B cell (primary cell): Measurements from ENCODE around the gene WDR53. TPM values are rescaled to one million over a fixed set of nuclear protein-coding genes. Genes with fewer than 3 reads are reported as not detected.
"Not testable (repeated sequence)": the region's sequence is repeated elsewhere in the genome, so short reads cannot be mapped to it uniquely, and the experiment has no call there.

ENCODE experiments used
- ATAC-seq: fragments of 200-7000 bp; cut with Tn5 transposase; one replicate; pipeline ENCODE4 v1.10.0; 2021; ENCODE audit warnings: low read depth, mild to moderate bottlenecking, moderate number of reproducible peaks, moderate library complexity
- CTCF ChIA-PET: fragments of 350-600 bp; sonication (Branson Sonifier 250); formaldehyde crosslinking; loops from one replicate; lab custom pipeline; 2021; ENCODE audit warnings: antibody characterized with exemption, inconsistent platforms; lab: Charles Lee
- POLR2A ChIA-PET: fragments of 350-600 bp; sonication (Branson Sonifier 250); formaldehyde crosslinking; loops from one replicate; lab custom pipeline; 2021; ENCODE audit warnings: antibody characterized with exemption; lab: Charles Lee
- DNase-seq: peaks from one replicate; pipeline ENCODE4 v3.0.0; 2013
- H2AFZ ChIP-seq: 2 replicates; pipeline ENCODE4 v1.6.1; 2012; ENCODE audit warnings: mild to moderate bottlenecking, low read depth, low read length; ENCODE audit not compliant: insufficient read depth, poor library complexity, severe bottlenecking
- H3K27ac ChIP-seq, 2 donors: 1 replicate in 1 of 2; 2 replicates in 1 of 2; pipeline ENCODE4 v1.5.1; 2012 to 2013; ENCODE audit warnings: low read length in 2 of 2, mild to moderate bottlenecking in 2 of 2, moderate library complexity in 1 of 2
- H3K27me3 ChIP-seq, 4 experiments: fragments of 200-600 bp in 1 of 4; sonication (generic) in 1 of 4; replicated peaks in 1 of 4; 1 replicate in 2 of 4; 2 replicates in 2 of 4; pipeline versions ENCODE4 v1.6.1 to v1.7.0; 2013 to 2016; ENCODE audit warnings: low read length in 3 of 4, mild to moderate bottlenecking in 2 of 4, mixed read lengths in 1 of 4, moderate library complexity in 1 of 4; ENCODE audit not compliant: insufficient read depth in 4 of 4, control insufficient read depth in 3 of 4; ENCODE audit errors: control extremely low read depth in 1 of 4
- H3K36me3 ChIP-seq, 2 experiments: replicated peaks in 1 of 2; 1 replicate in 1 of 2; 2 replicates in 1 of 2; pipeline versions ENCODE4 v1.6.1 to v1.7.1; 2013; ENCODE audit warnings: low read length in 1 of 2; ENCODE audit not compliant: insufficient read depth in 2 of 2, control insufficient read depth in 1 of 2; ENCODE audit errors: control extremely low read depth in 1 of 2, extremely low read depth in 1 of 2
- H3K4me1 ChIP-seq, 2 donors: fragments of 200-600 bp in 1 of 2; sonication (generic) in 1 of 2; 1 replicate in 1 of 2; 2 replicates in 1 of 2; pipeline versions ENCODE4 v1.5.1 to v1.6.1; 2013 to 2017; ENCODE audit warnings: low read length in 2 of 2; ENCODE audit not compliant: control insufficient read depth in 2 of 2, insufficient read depth in 2 of 2
- H3K4me2 ChIP-seq: replicated peaks from 2 replicates; pipeline ENCODE3; 2012; ENCODE audit warnings: mild to moderate bottlenecking, low read depth, low read length; ENCODE audit not compliant: poor library complexity, severe bottlenecking
- H3K4me3 ChIP-seq, 5 experiments: fragments of 200-600 bp in 1 of 5; sonication (generic) in 1 of 5; 1 replicate in 3 of 5; 2 replicates in 2 of 5; pipeline versions ENCODE4 v1.5.1 to v1.7.0; 2011 to 2016; ENCODE audit warnings: low read length in 4 of 5, mild to moderate bottlenecking in 4 of 5, low read depth in 2 of 5, control low read depth in 1 of 5, moderate library complexity in 1 of 5; ENCODE audit not compliant: insufficient read depth in 1 of 5; ENCODE audit errors: control extremely low read depth in 1 of 5, extremely low read depth in 1 of 5
- H3K79me2 ChIP-seq: fragments of 200-600 bp; sonication (generic); one replicate; pipeline ENCODE4 v1.6.0; 2016; ENCODE audit warnings: low read length; ENCODE audit not compliant: control insufficient read depth, insufficient read depth
- H3K9ac ChIP-seq: fragments of 200-600 bp; sonication (generic); 2 replicates; pipeline ENCODE4 v1.6.1; 2017; ENCODE audit warnings: mild to moderate bottlenecking, low read length, moderate library complexity
- H3K9me3 ChIP-seq, 3 donors: one replicate each; pipeline versions ENCODE4 v1.6.1 to v1.7.1; 2013; ENCODE audit warnings: low read length in 2 of 3; ENCODE audit not compliant: control insufficient read depth in 2 of 3, insufficient read depth in 1 of 3; ENCODE audit errors: control extremely low read depth in 1 of 3
- H4K20me1 ChIP-seq: 2 replicates; pipeline ENCODE4 v1.6.0; 2012; ENCODE audit warnings: mild to moderate bottlenecking, low read length; ENCODE audit not compliant: insufficient read depth, control insufficient read depth, poor library complexity, severe bottlenecking
- H3K27ac Mint-ChIP-seq: one replicate; pipeline ENCODE4 v1.8.0; 2021; ENCODE audit warnings: mixed read lengths
- H3K27me3 Mint-ChIP-seq: one replicate; pipeline ENCODE4 v1.8.0; 2021; ENCODE audit warnings: mixed read lengths
- H3K4me1 Mint-ChIP-seq: one replicate; pipeline ENCODE4 v1.8.0; 2021; ENCODE audit warnings: mixed read lengths
- H3K4me3 Mint-ChIP-seq: one replicate; pipeline ENCODE4 v1.8.0; 2021; ENCODE audit warnings: mixed read lengths
- H3K9me3 Mint-ChIP-seq: one replicate; pipeline ENCODE4 v1.8.0; 2022; ENCODE audit warnings: mixed read lengths; ENCODE audit not compliant: insufficient read depth
- EZH2 ChIP-seq: IDR thresholded peaks from 2 replicates; pipeline ENCODE4 v1.6.1; 2012; ENCODE audit warnings: borderline replicate concordance, low read depth, mild to moderate bottlenecking, moderate library complexity, low read length; ENCODE audit not compliant: insufficient read depth, poor library complexity, severe bottlenecking
- WGBS: methylation state at CpG from one replicate; pipeline ENCODE4 v1.1.5; 2013; ENCODE audit warnings: missing lambda C conversion rate; ENCODE audit not compliant: insufficient coverage; 5-methylcytosine and 5-hydroxymethylcytosine counted together
- intact Hi-C: fragments of 100-400 bp; cut with micrococcal nuclease; formaldehyde crosslinking; loops from one replicate; pipeline ENCODE4 v1.10.0; 2022
- polyA plus RNA-seq: library from polyadenylated mRNA; depleted of rRNA; stranded (reverse); fragments of >200 nt; gene quantifications from 2 replicates; pipeline ENCODE4 v1.2.3, GENCODE V29; 2012
- total RNA-seq, 2 donors: library from RNA; stranded (reverse); fragments of 120-200 nt in 1 of 2; gene quantifications; 1 replicate in 1 of 2; 2 replicates in 1 of 2; pipeline versions ENCODE4 v1.2.3 to v1.2.4, GENCODE V29; 2013 to 2022
- TF ChIP-seq, protein P1 (sequence below): fragments of 200-600 bp; IDR thresholded peaks from one replicate; pipeline ENCODE4 v1.8.0; 2022; ENCODE audit warnings: antibody characterized with exemption, mild to moderate bottlenecking

WDR53 gene
- total and polyA plus RNA-seq, 2 donors (not counting 1 experiment from before 2014, with no cell fraction given) = 8.2 to 18.2 TPM

DNA sequence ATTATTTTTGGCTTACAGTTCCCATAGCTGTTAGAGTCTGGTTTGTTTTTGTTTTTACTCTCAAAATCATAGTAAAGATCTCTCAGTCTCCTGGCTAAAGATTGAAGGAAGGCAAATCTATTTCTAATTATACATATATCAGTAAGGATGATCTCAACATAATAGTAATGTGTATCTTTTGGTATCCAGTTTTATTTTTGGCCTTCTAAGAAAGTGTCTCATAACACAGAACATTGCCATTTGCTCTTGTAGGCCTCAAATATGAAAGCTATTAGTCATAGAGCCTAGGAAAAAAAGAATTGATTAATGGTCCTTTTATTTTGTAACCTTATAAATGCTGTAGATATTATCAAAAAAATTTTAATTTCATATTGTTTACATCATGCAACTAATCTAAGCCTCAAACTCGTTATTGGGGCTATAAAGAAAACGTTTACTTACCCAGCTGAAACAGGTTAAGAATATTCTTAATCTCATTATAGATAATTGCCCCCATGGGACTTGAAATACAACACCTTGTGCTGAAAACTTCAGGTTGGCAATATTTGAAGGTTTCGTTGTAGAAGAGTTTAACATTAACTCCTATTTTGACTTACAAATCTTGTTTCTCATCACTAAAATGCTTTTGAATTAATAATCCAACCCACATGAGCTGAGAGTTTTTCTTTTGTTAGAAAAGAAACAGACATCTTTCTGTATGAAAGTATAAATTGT is 16.8 kb upstream of the WDR53 start:
- no peaks in the 10 kb centered on the region for H4K20me1 ChIP-seq
- no peak overlapping the region for H3K27ac ChIP-seq
- WGBS = no CpG with 5 or more reads among the region's 3 CpGs
- no peak for TF ChIP-seq EZH2
- TF ChIP-seq, protein P1, sequence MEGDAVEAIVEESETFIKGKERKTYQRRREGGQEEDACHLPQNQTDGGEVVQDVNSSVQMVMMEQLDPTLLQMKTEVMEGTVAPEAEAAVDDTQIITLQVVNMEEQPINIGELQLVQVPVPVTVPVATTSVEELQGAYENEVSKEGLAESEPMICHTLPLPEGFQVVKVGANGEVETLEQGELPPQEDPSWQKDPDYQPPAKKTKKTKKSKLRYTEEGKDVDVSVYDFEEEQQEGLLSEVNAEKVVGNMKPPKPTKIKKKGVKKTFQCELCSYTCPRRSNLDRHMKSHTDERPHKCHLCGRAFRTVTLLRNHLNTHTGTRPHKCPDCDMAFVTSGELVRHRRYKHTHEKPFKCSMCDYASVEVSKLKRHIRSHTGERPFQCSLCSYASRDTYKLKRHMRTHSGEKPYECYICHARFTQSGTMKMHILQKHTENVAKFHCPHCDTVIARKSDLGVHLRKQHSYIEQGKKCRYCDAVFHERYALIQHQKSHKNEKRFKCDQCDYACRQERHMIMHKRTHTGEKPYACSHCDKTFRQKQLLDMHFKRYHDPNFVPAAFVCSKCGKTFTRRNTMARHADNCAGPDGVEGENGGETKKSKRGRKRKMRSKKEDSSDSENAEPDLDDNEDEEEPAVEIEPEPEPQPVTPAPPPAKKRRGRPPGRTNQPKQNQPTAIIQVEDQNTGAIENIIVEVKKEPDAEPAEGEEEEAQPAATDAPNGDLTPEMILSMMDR = no peak
- no peaks in the 10 kb centered on the region for H3K27me3 Mint-ChIP-seq
- H3K27ac Mint-ChIP-seq = no peak overlapping the region
- no peaks in the 10 kb centered on the region for H3K4me1 Mint-ChIP-seq
- ChIA-PET POLR2A (no interaction called here), CTCF (interaction anchor here (2.6 kb wide), 1 partner anchor 24 kb away, joined by 10 read pairs; no protein-coding TSS in a partner anchor)
- peaks cover 11% of the 10 kb centered on the region for H3K79me2 ChIP-seq
- no peak for DNase-seq
- H3K9me3 Mint-ChIP-seq = no peaks in the 10 kb centered on the region
- no peak overlapping the region for H3K4me2 ChIP-seq
- no peak overlapping the region for H3K4me3 Mint-ChIP-seq
- H3K4me3 ChIP-seq = no peak overlapping the region
- H3K27me3 ChIP-seq = no peaks in the 10 kb centered on the region
- no peaks in the 10 kb centered on the region for H3K9me3 ChIP-seq
- H3K9ac ChIP-seq = no peak overlapping the region
- H3K36me3 ChIP-seq = peaks cover 6 to 17% of the 10 kb centered on the region in 2 experiments
- no peaks in the 10 kb centered on the region for H3K4me1 ChIP-seq
- no peak for ATAC-seq
- H2AFZ ChIP-seq = no peak overlapping the region
- intact Hi-C loops = no loop called here

GRCh38 chr3:196572389-196572788 is 4.0 kb upstream of the WDR53 start:
- Histone ChIP-seq H3K4me3 (no peak overlapping the region), H4K20me1 (peaks cover 14% of the 10 kb centered on the region), H3K9me3 (no peaks in the 10 kb centered on the region), H2AFZ (no peak overlapping the region), H3K9ac (no peak overlapping the region), H3K4me2 (no peak overlapping the region), H3K79me2 (peaks cover 79% of the 10 kb centered on the region), H3K4me1 (peaks cover 15 to 18% of the 10 kb centered on the region in 2 donors), H3K27me3 (no peaks in the 10 kb centered on the region), H3K27ac (no peak overlapping the region), H3K36me3 (no peaks in the 10 kb centered on the region)
- Mint-ChIP-seq H3K4me3 (no peak overlapping the region), H3K4me1 (peaks cover 27% of the 10 kb centered on the region), H3K27ac (no peak overlapping the region), H3K27me3 (no peaks in the 10 kb centered on the region), H3K9me3 (no peaks in the 10 kb centered on the region)
- 100% methylated on average over 1 of the region's 1 CpG for WGBS
- intact Hi-C loops = no loop called here
- ATAC-seq = no peak
- DNase-seq = no peak
- ChIA-PET POLR2A (no interaction called here), CTCF (no interaction called here)
- TF ChIP-seq, protein P1 = no peak
- no peak for TF ChIP-seq EZH2

- H3K9me3 Mint-ChIP-seq, H3K36me3 ChIP-seq, H3K4me3 ChIP-seq, H3K27ac Mint-ChIP-seq, DNase-seq, H3K27me3 Mint-ChIP-seq, POLR2A ChIA-PET, H2AFZ ChIP-seq, H4K20me1 ChIP-seq, H3K27ac ChIP-seq, CTCF ChIA-PET, H3K9me3 ChIP-seq, intact Hi-C loops, H3K4me3 Mint-ChIP-seq, H3K4me2 ChIP-seq, H3K27me3 ChIP-seq, H3K9ac ChIP-seq, ATAC-seq: not testable (repeated sequence)
- H3K4me1 ChIP-seq = peaks cover 17 to 21% of the 10 kb centered on the region in 2 donors
- peaks cover 76% of the 10 kb centered on the region for H3K79me2 ChIP-seq
- peaks cover 30% of the 10 kb centered on the region for H3K4me1 Mint-ChIP-seq
- WGBS = no CpG with 5 or more reads among the region's 13 CpGs
Observed at GRCh38 chr3:196570332-196570731, 2.0 kb upstream of the WDR53 start.
